IMR-90 (cell line): Measurements from ENCODE around the gene C15orf40. TPM values are rescaled to one million over a fixed set of nuclear protein-coding genes. Genes with fewer than 3 reads are reported as not detected.

Source experiments
- ATAC-seq: fragments of 200-7000 bp; cut with Tn5 transposase; 2 replicates; pipeline ENCODE4 v1.9.1; 2020; ENCODE audit warnings: low read depth, mild to moderate bottlenecking, moderate library complexity
- BruUV-seq: library from RNA; stranded (reverse); fragments of 400-500 nt; replicated peaks from 2 replicates; lab custom pipeline; 2021; lab: Mats Ljungman, UMichigan
- CTCF ChIA-PET: fragments of 300-600 bp; formaldehyde crosslinking; extraction: SDS; loops from one replicate; lab custom pipeline; 2021; ENCODE audit warnings: antibody characterized with exemption; lab: Yijun Ruan, JAX
- POLR2A ChIA-PET: fragments of 300-600 bp; sonication (Branson Sonifier 250); formaldehyde crosslinking; loops from one replicate; lab custom pipeline; 2022; ENCODE audit warnings: antibody characterized with exemption; ENCODE audit not compliant: unreplicated experiment; lab: Charles Lee
- DNase-seq: peaks from one replicate; pipeline ENCODE4 v3.0.0; 2013
- H2AFZ ChIP-seq: replicated peaks from 2 replicates; pipeline ENCODE3; 2013; ENCODE audit warnings: low read length, mild to moderate bottlenecking; ENCODE audit not compliant: poor library complexity
- H2AK5ac ChIP-seq: 2 replicates; pipeline ENCODE4 v1.6.1; 2013; ENCODE audit warnings: low read depth, low read length, inconsistent platforms
- H2AK9ac ChIP-seq: replicated peaks from 2 replicates; pipeline ENCODE3; 2013; ENCODE audit warnings: mild to moderate bottlenecking, low read depth, low read length, moderate library complexity; ENCODE audit not compliant: poor library complexity
- H2BK120ac ChIP-seq: 2 replicates; pipeline ENCODE4 v1.6.1; 2013; ENCODE audit warnings: low read depth, low read length, inconsistent platforms
- H2BK15ac ChIP-seq: 3 replicates; pipeline ENCODE4 v1.6.1; 2013; ENCODE audit warnings: low read depth, low read length, inconsistent platforms
- H2BK20ac ChIP-seq: 2 replicates; pipeline ENCODE4 v1.6.1; 2013; ENCODE audit warnings: low read depth, mild to moderate bottlenecking, inconsistent platforms, low read length, moderate library complexity
- H2BK5ac ChIP-seq: 2 replicates; pipeline ENCODE4 v1.6.1; 2013; ENCODE audit warnings: mild to moderate bottlenecking, low read depth, low read length, inconsistent platforms; ENCODE audit not compliant: poor library complexity, severe bottlenecking
- H3K14ac ChIP-seq: replicated peaks from 2 replicates; pipeline ENCODE4 v1.6.1; 2013; ENCODE audit warnings: low read depth, low read length, inconsistent platforms
- H3K18ac ChIP-seq: 2 replicates; pipeline ENCODE4 v1.6.1; 2013; ENCODE audit warnings: low read depth, low read length, control low read depth
- H3K23ac ChIP-seq: 2 replicates; pipeline ENCODE4 v1.6.1; 2013; ENCODE audit warnings: low read depth, low read length, inconsistent platforms
- H3K27ac ChIP-seq: 2 replicates; pipeline ENCODE4 v1.5.1; 2013; ENCODE audit warnings: mild to moderate bottlenecking, control low read depth, low read length; ENCODE audit not compliant: insufficient read depth
- H3K27me3 ChIP-seq: 2 replicates; pipeline ENCODE4 v1.6.1; 2013; ENCODE audit warnings: low read length; ENCODE audit not compliant: control insufficient read depth, insufficient read depth
- H3K36me3 ChIP-seq: 2 replicates; pipeline ENCODE4 v1.6.1; 2013; ENCODE audit warnings: low read length, mixed read lengths; ENCODE audit not compliant: control insufficient read depth, insufficient read depth
- H3K4ac ChIP-seq: 2 replicates; pipeline ENCODE4 v1.6.1; 2013; ENCODE audit warnings: low read depth, low read length, inconsistent platforms
- H3K4me1 ChIP-seq: 2 replicates; pipeline ENCODE4 v1.6.1; 2013; ENCODE audit warnings: low read length, mixed read lengths; ENCODE audit not compliant: control insufficient read depth, insufficient read depth
- H3K4me2 ChIP-seq: 2 replicates; pipeline ENCODE4 v1.6.1; 2013; ENCODE audit warnings: low read depth, mild to moderate bottlenecking, control low read depth, low read length, moderate library complexity
- H3K4me3 ChIP-seq: 2 replicates; pipeline ENCODE4 v1.5.1; 2013; ENCODE audit warnings: low read depth, mild to moderate bottlenecking, control low read depth, low read length, moderate library complexity; ENCODE audit not compliant: insufficient read depth
- H3K56ac ChIP-seq: 2 replicates; pipeline ENCODE4 v1.6.1; 2013; ENCODE audit warnings: low read length, inconsistent platforms; ENCODE audit not compliant: insufficient read depth; ENCODE audit errors: extremely low read depth
- H3K79me1 ChIP-seq, 2 experiments: 2 replicates each; pipeline ENCODE4 v1.6.1; 2013; ENCODE audit warnings: low read length in 2 of 2, inconsistent platforms in 1 of 2, low read depth in 1 of 2
- H3K9ac ChIP-seq: 2 replicates; pipeline ENCODE4 v1.6.1; 2013; ENCODE audit warnings: low read depth, low read length, control low read depth
- H3K9me1 ChIP-seq: 2 replicates; pipeline ENCODE4 v1.6.1; 2013; ENCODE audit warnings: low read length, inconsistent platforms; ENCODE audit not compliant: insufficient read depth
- H3K9me3 ChIP-seq: 2 replicates; pipeline ENCODE4 v1.6.1; 2013; ENCODE audit warnings: low read length; ENCODE audit not compliant: control insufficient read depth, insufficient read depth
- H4K20me1 ChIP-seq: 2 replicates; pipeline ENCODE4 v1.6.1; 2013; ENCODE audit warnings: low read length, inconsistent platforms; ENCODE audit not compliant: insufficient read depth
- H4K5ac ChIP-seq: 2 replicates; pipeline ENCODE4 v1.6.1; 2013; ENCODE audit warnings: mild to moderate bottlenecking, low read depth, low read length, control low read depth
- H4K8ac ChIP-seq, 2 experiments: 2 replicates each; pipeline ENCODE4 v1.6.1; 2013; ENCODE audit warnings: low read depth in 2 of 2, low read length in 2 of 2, control low read depth in 1 of 2, inconsistent platforms in 1 of 2
- H4K91ac ChIP-seq: 2 replicates; pipeline ENCODE4 v1.6.1; 2013; ENCODE audit warnings: low read depth, low read length, inconsistent platforms; ENCODE audit not compliant: insufficient read depth
- MXI1 ChIP-seq: IDR thresholded peaks from 2 replicates; pipeline ENCODE4 v1.6.1; 2012; ENCODE audit warnings: low read depth, mild to moderate bottlenecking, low read length, moderate library complexity, borderline replicate concordance
- RFX5 ChIP-seq: IDR thresholded peaks from 2 replicates; pipeline ENCODE4 v1.8.0; 2012; ENCODE audit warnings: low read depth, mild to moderate bottlenecking, low read length, moderate library complexity
- WGBS, 2 experiments: methylation state at CpG; one replicate each; pipeline versions ENCODE4 v1.1.5 to v1.1.7; 2013; ENCODE audit warnings: missing lambda C conversion rate in 2 of 2; ENCODE audit not compliant: insufficient read length in 1 of 2; ENCODE audit errors: extremely low coverage in 2 of 2; 5-methylcytosine and 5-hydroxymethylcytosine counted together
- dilution Hi-C: fragments of 300-500 bp; cut with HindIII; formaldehyde crosslinking; loops from one replicate; pipeline ENCODE4 v1.14.3; 2018; ENCODE audit warnings: low sequenced_read_pairs; ENCODE audit not compliant: unreplicated experiment
- in situ Hi-C: fragments of 300-500 bp; cut with MboI; formaldehyde crosslinking; loops from 3 replicates; pipeline ENCODE4 v1.14.3; 2019; ENCODE audit warnings: low sequenced_read_pairs, inconsistent platforms, mixed read lengths
- intact Hi-C: fragments of 100-400 bp; cut with micrococcal nuclease; formaldehyde crosslinking; loops from 2 replicates; pipeline ENCODE4 v1.10.0; 2022
- polyA plus RNA-seq, 3 experiments: library from polyadenylated mRNA; depleted of rRNA; stranded (reverse); fragments of >200 nt; gene quantifications; 2 replicates each; pipeline ENCODE4 v1.2.3, GENCODE V29; 2012; ENCODE audit warnings: low replicate concordance in 1 of 3
- total RNA-seq: library from RNA; depleted of rRNA; stranded (reverse); fragments of >200 nt; gene quantifications from 2 replicates; pipeline ENCODE4 v1.2.3, GENCODE V29; 2012

C15orf40 gene
- total and polyA plus RNA-seq, 2 of the 4 experiments (the other 2 are of a cell fraction), result 7.0 to 10.7 TPM

GRCh38 chr15:82970078-82970686, 41.3 kb downstream of the C15orf40 start:
- in situ Hi-C loops, result no loop called here
- Histone ChIP-seq H4K8ac (no peak overlapping the region), H3K18ac (no peak overlapping the region), H3K9me3 (no peaks in the 10 kb centered on the region), H3K14ac (no peak overlapping the region), H4K20me1 (no peaks in the 10 kb centered on the region), H3K36me3 (no peaks in the 10 kb centered on the region), H4K5ac (no peak overlapping the region), H3K9me1 (no peaks in the 10 kb centered on the region), H3K56ac (no peak overlapping the region), H3K23ac (no peak overlapping the region), H2AK5ac (no peak overlapping the region), H2AK9ac (no peak overlapping the region), H2AFZ (no peak overlapping the region), H2BK15ac (no peak overlapping the region), H3K27me3 (no peaks in the 10 kb centered on the region; the same call in 1 of the 2 replicates), H3K4me1 (no peaks in the 10 kb centered on the region), H3K4me3 (no peak overlapping the region), H3K9ac (no peak overlapping the region), H3K27ac (no peak overlapping the region), H4K91ac (no peak overlapping the region), H2BK5ac (no peak overlapping the region), H3K4me2 (no peak overlapping the region), H3K4ac (no peak overlapping the region), H2BK20ac (no peak overlapping the region), H2BK120ac (no peak overlapping the region), H3K79me1 (no peaks in the 10 kb centered on the region)
- POLR2A ChIA-PET, result no interaction called here
- ATAC-seq (no peak), DNase-seq (no peak)
- no CpG with 5 or more reads among the region's 3 CpGs for WGBS, 2 experiments
- TF ChIP-seq RFX5 (no peak), MXI1 (no peak)
- CTCF ChIA-PET, result interaction anchor here (0.8 kb wide), 1 partner anchor 229 kb away, joined by 3 read pairs; no protein-coding TSS in a partner anchor
- dilution Hi-C loops, result no loop called here
- intact Hi-C loops, result no loop called here
- BruUV-seq, result no TSS peak
